Anterior cingulate cortex (tissue), 58 donors: Measurements from ENCODE around the gene TOPAZ1.

Experiments used
- DNase-seq, 58 donors: peaks; one replicate each; lab custom pipeline; 2025; lab: John Stamatoyannopoulos, UW

TOPAZ1 gene

GRCh38 chr3:44240061-44240460, 1.6 kb upstream of the TOPAZ1 start:
- DNase-seq = no peak

- DNase-seq = no peak
Observed at GRCh38 chr3:44242721-44243120, 1.0 kb downstream of the TOPAZ1 start.

- DNase-seq = no peak
Observed at GRCh38 chr3:44248152-44248551, 6.5 kb downstream of the TOPAZ1 start.

GRCh38 chr3:44252332-44252959, 10.8 kb downstream of the TOPAZ1 start:
- DNase-seq = no peak

GRCh38 chr3:44259404-44259803, 17.7 kb downstream of the TOPAZ1 start:
- no peak for DNase-seq

GRCh38 chr3:44264146-44264545, 22.5 kb downstream of the TOPAZ1 start:
- no peak for DNase-seq

- DNase-seq = no peak
Observed at GRCh38 chr3:44265815-44266214, 24.1 kb downstream of the TOPAZ1 start.

GRCh38 chr3:44272191-44272590, 30.5 kb downstream of the TOPAZ1 start:
- DNase-seq = no peak

GRCh38 chr3:44277925-44278324, 36.2 kb downstream of the TOPAZ1 start:
- no peak for DNase-seq

- DNase-seq = no peak
Observed at GRCh38 chr3:44280077-44280476, 38.4 kb downstream of the TOPAZ1 start.

GRCh38 chr3:44280631-44281030, 38.9 kb downstream of the TOPAZ1 start:
- DNase-seq = no peak

- no peak for DNase-seq
Observed at GRCh38 chr3:44284949-44285348, 43.3 kb downstream of the TOPAZ1 start.

GRCh38 chr3:44289882-44290462, 48.3 kb downstream of the TOPAZ1 start:
- DNase-seq = no peak

- no peak for DNase-seq
Observed at GRCh38 chr3:44292276-44292675, 50.6 kb downstream of the TOPAZ1 start.

- DNase-seq = no peak
Observed at GRCh38 chr3:44292947-44293346, 51.3 kb downstream of the TOPAZ1 start.

GRCh38 chr3:44297255-44297654, 55.6 kb downstream of the TOPAZ1 start:
- DNase-seq = no peak

- DNase-seq = no peak
Observed at GRCh38 chr3:44301746-44302145, 60.1 kb downstream of the TOPAZ1 start.

GRCh38 chr3:44309500-44309899, 67.8 kb downstream of the TOPAZ1 start:
- no peak for DNase-seq

- no peak for DNase-seq
Observed at GRCh38 chr3:44318891-44319311, 77.2 kb downstream of the TOPAZ1 start.

- no peak for DNase-seq
Observed at GRCh38 chr3:44321335-44321734, 79.6 kb downstream of the TOPAZ1 start.

- DNase-seq = peak in 39 of 58 donors; percentile 1 to 71 (median 19)
Observed at GRCh38 chr3:44323341-44323955, 81.8 kb downstream of the TOPAZ1 start.

- no peak for DNase-seq
Observed at GRCh38 chr3:44324584-44324983, 82.9 kb downstream of the TOPAZ1 start.
